ENCODE data around the gene TSC22D4. TPM values are rescaled to one million over a fixed set of nuclear protein-coding genes. Genes with fewer than 3 reads are reported as not detected.

Gene TSC22D4
- polyA plus RNA-seq, 1 experiment, result 10.2 TPM

DNA sequence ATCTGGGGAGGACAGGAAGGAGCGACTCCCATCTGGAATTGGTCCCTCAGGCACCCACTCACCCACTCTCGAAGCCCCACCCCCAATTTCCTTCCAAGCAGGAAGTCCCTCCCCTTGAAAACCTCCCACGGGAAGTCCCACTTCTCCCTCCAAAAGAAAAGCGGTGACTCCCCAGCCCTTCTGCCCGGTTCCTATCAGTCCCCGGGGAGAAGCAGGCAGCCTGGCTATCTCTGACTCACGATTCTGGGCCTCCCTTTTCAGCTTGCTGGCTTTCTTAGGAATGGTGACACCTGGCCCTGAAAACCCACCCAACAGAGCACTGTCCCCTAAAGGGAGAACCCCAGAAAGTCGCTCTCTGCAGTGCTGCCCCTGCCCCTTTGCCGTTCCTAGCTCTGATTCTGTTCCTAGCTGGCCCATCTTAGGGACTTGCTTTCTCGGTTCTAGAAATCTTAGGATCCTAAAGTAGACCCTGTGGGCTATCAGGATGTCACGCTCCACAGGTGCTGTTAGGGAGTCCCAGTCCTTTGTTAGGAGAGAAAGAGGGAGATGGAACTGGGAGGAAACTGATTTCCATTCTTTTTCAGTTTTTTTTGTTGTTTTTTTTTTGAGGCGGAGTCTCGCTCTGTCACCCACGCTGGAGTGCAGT is 6.0 kb downstream of the TSC22D4 start:
- no peaks in the 10 kb centered on the region; the same call in 1 of the 2 replicates for H3K9me3 ChIP-seq (ENCODE audit: control insufficient read depth, insufficient read depth, low read length)
- POLR2A ChIA-PET, result no interaction called here
- H3K27me3 ChIP-seq (ENCODE audit: control insufficient read depth, insufficient read depth, low read length), result no peaks in the 10 kb centered on the region
- no peak for DNase-seq (ENCODE audit: low read depth, low spot score)
- CTCF ChIA-PET, result interaction anchor here (0.6 to 1.9 kb wide), 3 partner anchors 10 to 27 kb away, joined by 4 to 10 read pairs (median 4); no protein-coding TSS in a partner anchor
- H3K27ac ChIP-seq (ENCODE audit: low read depth, low read length), result peak overlapping the region; percentile 57
- H3K4me3 ChIP-seq (ENCODE audit: low read depth, low read length), result no peak overlapping the region
- TF ChIP-seq, protein P1, sequence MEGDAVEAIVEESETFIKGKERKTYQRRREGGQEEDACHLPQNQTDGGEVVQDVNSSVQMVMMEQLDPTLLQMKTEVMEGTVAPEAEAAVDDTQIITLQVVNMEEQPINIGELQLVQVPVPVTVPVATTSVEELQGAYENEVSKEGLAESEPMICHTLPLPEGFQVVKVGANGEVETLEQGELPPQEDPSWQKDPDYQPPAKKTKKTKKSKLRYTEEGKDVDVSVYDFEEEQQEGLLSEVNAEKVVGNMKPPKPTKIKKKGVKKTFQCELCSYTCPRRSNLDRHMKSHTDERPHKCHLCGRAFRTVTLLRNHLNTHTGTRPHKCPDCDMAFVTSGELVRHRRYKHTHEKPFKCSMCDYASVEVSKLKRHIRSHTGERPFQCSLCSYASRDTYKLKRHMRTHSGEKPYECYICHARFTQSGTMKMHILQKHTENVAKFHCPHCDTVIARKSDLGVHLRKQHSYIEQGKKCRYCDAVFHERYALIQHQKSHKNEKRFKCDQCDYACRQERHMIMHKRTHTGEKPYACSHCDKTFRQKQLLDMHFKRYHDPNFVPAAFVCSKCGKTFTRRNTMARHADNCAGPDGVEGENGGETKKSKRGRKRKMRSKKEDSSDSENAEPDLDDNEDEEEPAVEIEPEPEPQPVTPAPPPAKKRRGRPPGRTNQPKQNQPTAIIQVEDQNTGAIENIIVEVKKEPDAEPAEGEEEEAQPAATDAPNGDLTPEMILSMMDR (IDR thresholded peaks at IDR 0.05; ENCODE audit: low read depth, low read length), result no peak

DNA sequence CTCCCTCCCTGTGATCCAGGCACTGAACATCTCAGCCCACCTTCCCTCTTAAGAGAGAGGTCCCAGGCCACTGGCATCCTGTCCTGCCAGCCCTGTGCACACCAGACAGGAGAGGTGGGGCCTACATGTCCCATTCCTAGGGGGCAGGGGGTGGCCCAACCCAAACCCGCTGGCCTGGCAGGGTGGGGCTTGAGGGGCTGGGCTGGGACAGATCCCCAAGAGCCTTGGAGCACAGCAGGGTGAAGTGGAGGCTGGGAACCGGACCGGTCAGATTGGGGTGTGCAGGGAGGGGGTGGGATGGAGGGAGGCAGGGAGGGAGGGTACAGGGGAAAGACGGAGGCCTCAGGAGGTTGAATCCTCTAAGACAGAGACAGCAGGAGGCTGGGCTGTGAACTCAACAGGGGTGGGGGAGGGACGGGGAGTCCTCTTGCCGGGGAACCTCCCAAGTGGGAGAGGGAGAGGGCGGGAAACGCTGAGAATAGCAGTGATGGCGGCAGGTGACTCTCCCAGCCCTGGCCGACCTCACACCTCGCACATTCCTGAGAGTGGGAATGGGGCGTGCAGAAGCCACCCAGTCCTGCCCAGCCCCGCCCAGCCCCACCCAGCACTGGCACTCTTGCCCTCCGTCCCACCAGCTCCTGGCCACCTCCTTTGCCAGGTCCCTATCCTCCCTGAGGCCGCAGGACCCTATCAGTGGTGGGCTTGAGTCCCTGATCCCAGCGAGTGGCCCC is 6.7 kb downstream of the TSC22D4 start:
- TF ChIP-seq, protein P1 (IDR thresholded peaks at IDR 0.05; ENCODE audit: low read depth, low read length), result no peak
- Histone ChIP-seq H3K4me3 (ENCODE audit: low read depth, low read length) (no peak overlapping the region), H3K9me3 (ENCODE audit: control insufficient read depth, insufficient read depth, low read length) (no peaks in the 10 kb centered on the region; the same call in 1 of the 2 replicates), H3K27ac (ENCODE audit: low read depth, low read length) (no peak overlapping the region), H3K27me3 (ENCODE audit: control insufficient read depth, insufficient read depth, low read length) (no peaks in the 10 kb centered on the region)
- ChIA-PET CTCF (interaction anchor here (0.6 kb wide), 1 partner anchor 17 kb away, joined by 4 read pairs; no protein-coding TSS in a partner anchor), POLR2A (no interaction called here)
- DNase-seq (ENCODE audit: low read depth, low spot score), result no peak

DNA sequence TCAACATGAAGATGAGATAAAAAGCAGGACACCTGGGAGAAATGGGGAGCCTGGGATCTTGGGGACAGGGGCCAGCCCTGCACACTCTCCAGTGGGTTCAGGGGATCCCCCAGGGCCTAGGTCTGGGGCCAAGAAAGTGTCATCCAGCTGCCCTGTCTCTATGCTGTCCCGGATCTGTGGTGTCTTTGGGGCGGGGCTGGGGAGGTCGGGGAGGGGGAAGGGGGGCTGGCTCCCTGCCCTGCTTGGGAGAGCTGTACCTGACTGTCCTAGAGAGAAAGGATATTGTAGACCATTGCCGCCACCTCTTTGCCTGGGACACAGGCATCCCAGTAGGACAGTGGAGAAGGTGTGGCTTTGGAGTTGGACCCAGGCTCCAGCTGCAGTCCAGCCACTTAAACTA is 8.0 kb downstream of the TSC22D4 start:
- H3K27ac ChIP-seq (ENCODE audit: low read depth, low read length), result no peak overlapping the region
- H3K27me3 ChIP-seq (ENCODE audit: control insufficient read depth, insufficient read depth, low read length), result no peaks in the 10 kb centered on the region
- H3K9me3 ChIP-seq (ENCODE audit: control insufficient read depth, insufficient read depth, low read length), result no peaks in the 10 kb centered on the region
- TF ChIP-seq, protein P1 (IDR thresholded peaks at IDR 0.05; ENCODE audit: low read depth, low read length), result no peak
- POLR2A ChIA-PET, result no interaction called here
- DNase-seq (ENCODE audit: low read depth, low spot score), result no peak
- no peak overlapping the region for H3K4me3 ChIP-seq (ENCODE audit: low read depth, low read length)
- CTCF ChIA-PET, result interaction anchor here (0.6 to 3.8 kb wide), 5 partner anchors 12 to 378 kb away, joined by 3 to 80 read pairs (median 8); no protein-coding TSS in a partner anchor

DNA sequence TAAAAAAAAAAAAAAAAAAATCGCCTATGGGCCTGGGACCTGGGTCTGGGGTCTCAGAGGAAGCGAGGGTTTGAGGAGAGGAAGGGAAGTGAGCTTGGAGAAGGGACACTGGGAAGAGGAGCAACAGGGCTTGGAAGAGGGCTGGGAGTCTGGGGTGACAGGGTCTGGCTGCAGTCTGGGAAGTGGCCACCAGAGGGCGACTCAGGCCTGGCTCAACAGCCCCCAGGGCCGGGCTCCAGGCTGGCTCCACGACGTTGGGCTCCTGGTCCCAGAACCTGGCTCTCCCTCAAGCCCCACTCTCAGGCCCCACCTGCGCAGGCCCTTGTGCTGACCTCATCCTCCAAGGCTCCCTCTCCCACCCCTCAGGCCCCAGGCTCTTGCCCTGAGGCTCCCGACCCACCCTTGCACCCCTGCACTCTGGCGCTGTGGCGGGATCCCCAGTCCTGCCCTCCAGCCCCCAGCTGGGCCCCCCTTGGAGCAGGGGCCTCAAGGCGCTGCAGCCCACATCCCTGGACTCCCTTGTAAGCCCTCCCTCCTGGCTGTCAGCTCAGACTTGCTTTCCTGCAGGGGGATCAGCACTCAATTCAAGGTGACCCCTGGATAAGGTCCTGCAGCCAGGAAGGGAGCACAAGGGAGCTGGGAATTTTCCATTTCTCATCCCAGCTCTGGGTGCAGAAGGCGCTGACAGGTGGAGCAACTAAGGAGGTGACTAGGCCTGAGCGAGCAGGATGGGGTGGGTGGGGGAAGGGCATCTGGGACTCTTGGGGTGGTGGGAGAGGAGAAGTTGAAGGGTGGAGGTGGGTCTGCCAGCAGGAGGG is 9.6 kb downstream of the TSC22D4 start:
- ChIA-PET CTCF (interaction anchor here (0.5 to 3.8 kb wide), 37 partner anchors 9 to 720 kb away, joined by 3 to 80 read pairs (median 5); partner anchors contain the start of genes PCOLCE, SRRT and ZCWPW1), POLR2A (interaction anchor here (0.5 to 1.0 kb wide), 3 partner anchors 91 to 142 kb away, joined by 3 to 4 read pairs (median 4); partner anchors contain the start of genes FBXO24 and LRCH4)
- DNase-seq (ENCODE audit: low read depth, low spot score), result no peak
- TF ChIP-seq, protein P1 (IDR thresholded peaks at IDR 0.05; ENCODE audit: low read depth, low read length), result peak; percentile 90
- Histone ChIP-seq H3K4me3 (ENCODE audit: low read depth, low read length) (no peak overlapping the region), H3K27me3 (ENCODE audit: control insufficient read depth, insufficient read depth, low read length) (no peaks in the 10 kb centered on the region), H3K9me3 (ENCODE audit: control insufficient read depth, insufficient read depth, low read length) (no peaks in the 10 kb centered on the region), H3K27ac (ENCODE audit: low read depth, low read length) (no peak overlapping the region)
